ENCODE measurements around the gene DEPDC7. TPM values are rescaled to one million over a fixed set of nuclear protein-coding genes. Genes with fewer than 3 reads are reported as not detected.

The DEPDC7 gene
- total RNA-seq, 1 donor from 2014 or later, result 3.7 TPM

DNA sequence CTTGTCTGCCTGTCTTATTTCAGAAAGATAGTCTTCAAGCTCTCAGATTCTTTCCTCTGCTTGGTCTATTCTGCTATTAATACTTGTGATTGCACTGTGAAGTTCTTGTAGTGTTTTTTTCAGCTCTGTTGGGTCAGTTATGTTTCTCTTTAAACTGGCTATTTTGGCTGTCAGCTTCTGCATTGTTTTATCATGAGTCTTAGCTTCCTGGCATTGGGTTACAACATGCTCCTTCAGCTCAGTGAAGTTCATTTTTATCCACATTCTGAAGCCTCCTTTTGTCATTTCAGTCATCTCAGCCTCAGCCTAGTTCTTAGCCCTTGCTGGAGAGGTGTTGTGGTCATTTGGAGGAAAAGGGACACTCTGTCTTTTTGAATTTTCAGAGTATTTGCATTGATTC is 15.5 kb upstream of the DEPDC7 start:
- H3K36me3 Mint-ChIP-seq, result no peaks in the 10 kb centered on the region
- peaks cover 8% of the 10 kb centered on the region for H3K9me3 Mint-ChIP-seq
- no peak overlapping the region for H3K27ac Mint-ChIP-seq
- TF ChIP-seq, protein P1, sequence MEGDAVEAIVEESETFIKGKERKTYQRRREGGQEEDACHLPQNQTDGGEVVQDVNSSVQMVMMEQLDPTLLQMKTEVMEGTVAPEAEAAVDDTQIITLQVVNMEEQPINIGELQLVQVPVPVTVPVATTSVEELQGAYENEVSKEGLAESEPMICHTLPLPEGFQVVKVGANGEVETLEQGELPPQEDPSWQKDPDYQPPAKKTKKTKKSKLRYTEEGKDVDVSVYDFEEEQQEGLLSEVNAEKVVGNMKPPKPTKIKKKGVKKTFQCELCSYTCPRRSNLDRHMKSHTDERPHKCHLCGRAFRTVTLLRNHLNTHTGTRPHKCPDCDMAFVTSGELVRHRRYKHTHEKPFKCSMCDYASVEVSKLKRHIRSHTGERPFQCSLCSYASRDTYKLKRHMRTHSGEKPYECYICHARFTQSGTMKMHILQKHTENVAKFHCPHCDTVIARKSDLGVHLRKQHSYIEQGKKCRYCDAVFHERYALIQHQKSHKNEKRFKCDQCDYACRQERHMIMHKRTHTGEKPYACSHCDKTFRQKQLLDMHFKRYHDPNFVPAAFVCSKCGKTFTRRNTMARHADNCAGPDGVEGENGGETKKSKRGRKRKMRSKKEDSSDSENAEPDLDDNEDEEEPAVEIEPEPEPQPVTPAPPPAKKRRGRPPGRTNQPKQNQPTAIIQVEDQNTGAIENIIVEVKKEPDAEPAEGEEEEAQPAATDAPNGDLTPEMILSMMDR (conservative IDR thresholded peaks at IDR 0.05), result no peak
- no peak overlapping the region for H3K4me3 Mint-ChIP-seq
- DNase-seq (ENCODE audit: extremely low spot score, unreplicated experiment), result no peak
- H3K27me3 Mint-ChIP-seq, result peaks cover 24% of the 10 kb centered on the region
- H3K4me1 Mint-ChIP-seq (ENCODE audit: unreplicated experiment), result no peaks in the 10 kb centered on the region

DNA sequence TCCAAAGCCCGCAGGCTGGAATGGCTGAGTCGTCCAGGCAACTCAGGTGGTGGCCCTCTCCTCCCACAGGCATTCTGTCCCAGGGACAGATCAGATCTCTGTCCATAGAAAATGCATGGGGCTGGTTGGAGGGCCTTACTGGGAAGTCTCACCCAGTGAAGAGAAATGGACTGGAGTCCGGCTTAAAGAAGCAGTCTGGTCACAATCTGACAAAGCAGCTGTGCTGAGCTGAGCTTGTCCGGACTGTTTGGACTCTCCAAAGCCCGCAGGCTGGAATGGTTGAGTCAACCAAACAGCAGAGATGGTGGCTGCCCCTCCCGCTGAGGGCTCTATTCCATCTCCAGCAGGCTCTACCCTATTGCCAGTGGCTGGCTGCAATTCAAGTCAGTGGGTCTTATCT is 14.4 kb upstream of the DEPDC7 start:
- H3K9me3 Mint-ChIP-seq, result peaks cover 8% of the 10 kb centered on the region
- no peak overlapping the region for H3K27ac Mint-ChIP-seq
- H3K4me1 Mint-ChIP-seq (ENCODE audit: unreplicated experiment), result no peaks in the 10 kb centered on the region
- DNase-seq (ENCODE audit: extremely low spot score, unreplicated experiment), result no peak
- no peak overlapping the region for H3K4me3 Mint-ChIP-seq
- TF ChIP-seq, protein P1 (conservative IDR thresholded peaks at IDR 0.05), result no peak
- no peaks in the 10 kb centered on the region for H3K36me3 Mint-ChIP-seq
- peaks cover 16% of the 10 kb centered on the region for H3K27me3 Mint-ChIP-seq

DNA sequence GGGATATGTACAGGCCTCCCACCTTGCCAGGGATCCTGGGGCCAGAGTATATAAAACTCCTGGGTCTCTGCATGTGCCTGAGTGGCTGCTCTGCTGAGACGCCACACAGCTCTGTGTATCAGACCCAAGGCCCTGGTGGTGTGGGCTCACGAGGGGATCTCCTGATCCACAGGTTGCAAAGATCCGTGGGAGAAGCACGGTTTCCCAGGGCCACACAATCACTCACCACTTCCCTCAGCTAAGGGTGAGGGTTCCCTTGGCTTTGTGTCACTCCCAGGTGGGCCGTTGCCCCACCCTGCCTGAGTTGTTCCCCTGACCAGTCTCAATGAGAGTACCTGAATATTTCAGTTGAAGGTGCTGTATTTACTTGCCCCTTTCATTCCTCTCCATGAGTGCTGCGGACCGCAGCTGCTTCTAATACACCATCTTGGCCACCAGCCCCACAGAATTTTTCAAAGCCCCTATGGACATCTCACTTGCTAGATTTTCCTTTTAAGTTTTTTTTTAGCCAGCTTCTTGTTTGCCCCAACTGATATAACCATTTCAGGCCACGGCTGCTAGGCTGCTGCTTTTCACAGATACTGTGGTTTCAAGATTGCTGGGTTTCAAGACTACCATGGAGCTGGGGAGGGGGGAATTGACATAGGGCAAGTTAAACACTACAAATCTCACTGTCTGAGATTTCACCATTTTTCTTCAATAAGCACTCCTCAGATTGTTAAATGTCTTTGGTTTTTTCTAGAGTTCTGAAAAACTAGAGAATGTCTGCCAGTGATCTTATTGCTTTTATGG is 13.7 kb upstream of the DEPDC7 start:
- Mint-ChIP-seq H3K36me3 (no peaks in the 10 kb centered on the region), H3K9me3 (peaks cover 8% of the 10 kb centered on the region), H3K4me3 (no peak overlapping the region), H3K27me3 (peaks cover 11% of the 10 kb centered on the region), H3K4me1 (ENCODE audit: unreplicated experiment) (no peaks in the 10 kb centered on the region), H3K27ac (no peak overlapping the region)
- TF ChIP-seq, protein P1 (conservative IDR thresholded peaks at IDR 0.05), result no peak
- no peak for DNase-seq (ENCODE audit: extremely low spot score, unreplicated experiment)

- Mint-ChIP-seq H3K9me3 (peaks cover under 1% of the 10 kb centered on the region), H3K27me3 (peaks cover under 1% of the 10 kb centered on the region), H3K4me3 (no peak overlapping the region), H3K36me3 (no peaks in the 10 kb centered on the region), H3K4me1 (ENCODE audit: unreplicated experiment) (no peaks in the 10 kb centered on the region), H3K27ac (no peak overlapping the region)
- DNase-seq (ENCODE audit: extremely low spot score, unreplicated experiment), result no peak
- TF ChIP-seq, protein P1 (conservative IDR thresholded peaks at IDR 0.05), result no peak
These were observed 10.5 kb upstream of the DEPDC7 start for GRCh38 chr11:33005175-33005574.

- Mint-ChIP-seq H3K9me3 (no peaks in the 10 kb centered on the region), H3K4me3 (no peak overlapping the region), H3K4me1 (ENCODE audit: unreplicated experiment) (no peaks in the 10 kb centered on the region), H3K36me3 (no peaks in the 10 kb centered on the region), H3K27me3 (no peaks in the 10 kb centered on the region), H3K27ac (no peak overlapping the region)
- TF ChIP-seq, protein P1 (conservative IDR thresholded peaks at IDR 0.05), result no peak
- no peak for DNase-seq (ENCODE audit: extremely low spot score, unreplicated experiment)
These were observed 9.7 kb upstream of the DEPDC7 start for GRCh38 chr11:33006010-33006409.
